SK-N-SH treated with all-trans-retinoic acid at 6 μM for 48 hours (cell line): Measurements from ENCODE around the gene SCN9A.

Experiments
- ATAC-seq: fragments of 200-7000 bp; cut with Tn5 transposase; 3 replicates; pipeline ENCODE4 v1.9.1; 2020; ENCODE audit warnings: mild to moderate bottlenecking, moderate library complexity
- ARNTL ChIP-seq: fragments of 450-650 bp; formaldehyde crosslinking; IDR thresholded peaks from 2 replicates; pipeline ENCODE4 v1.5.0; 2020; ENCODE audit warnings: low read depth, mild to moderate bottlenecking, moderate library complexity, borderline replicate concordance
- BACH2 ChIP-seq: fragments of 250-450 bp; sonication (Bioruptor Pico); IDR thresholded peaks from 2 replicates; pipeline ENCODE4 v1.9.0; 2021; ENCODE audit warnings: mild to moderate bottlenecking, borderline replicate concordance
- ESRRG ChIP-seq: fragments of 250-450 bp; sonication (Bioruptor Pico); IDR thresholded peaks from 2 replicates; pipeline ENCODE4 v1.6.1; 2021; ENCODE audit warnings: mild to moderate bottlenecking
- GLIS3 ChIP-seq: fragments of 250-450 bp; sonication (Bioruptor Pico); IDR thresholded peaks from 2 replicates; pipeline ENCODE4 v1.5.0; 2020; ENCODE audit warnings: mild to moderate bottlenecking, moderate library complexity
- ISL1 ChIP-seq: fragments of 250-450 bp; sonication (Bioruptor Pico); IDR thresholded peaks from 2 replicates; pipeline ENCODE4 v2.1.2; 2022; ENCODE audit warnings: mild to moderate bottlenecking, moderate library complexity
- OSR1 ChIP-seq: fragments of 250-450 bp; sonication (Bioruptor Pico); IDR thresholded peaks from 2 replicates; pipeline ENCODE4 v1.8.0; 2022; ENCODE audit warnings: moderate library complexity, mild to moderate bottlenecking, inconsistent platforms
- PPARA ChIP-seq: fragments of 250-450 bp; sonication (Bioruptor Pico); IDR thresholded peaks from 2 replicates; pipeline ENCODE4 v1.5.0; 2020; ENCODE audit warnings: mild to moderate bottlenecking, borderline replicate concordance
- RARB ChIP-seq: fragments of 250-450 bp; sonication (Bioruptor Pico); IDR thresholded peaks from 2 replicates; pipeline ENCODE4 v1.8.0; 2021; ENCODE audit warnings: mild to moderate bottlenecking, moderate library complexity
- SNAI2 ChIP-seq: fragments of 250-450 bp; sonication (Bioruptor Pico); IDR thresholded peaks from 2 replicates; pipeline ENCODE4 v1.5.0; 2020; ENCODE audit warnings: mild to moderate bottlenecking, moderate library complexity
- TCF4 ChIP-seq: fragments of 250-450 bp; sonication (Bioruptor Pico); IDR thresholded peaks from 2 replicates; pipeline ENCODE4 v1.8.0; 2021; ENCODE audit warnings: mild to moderate bottlenecking, moderate library complexity, borderline replicate concordance
- TOX ChIP-seq: fragments of 250-450 bp; sonication (Bioruptor Pico); IDR thresholded peaks from 2 replicates; pipeline ENCODE4 v1.8.0; 2021; ENCODE audit warnings: mild to moderate bottlenecking, moderate library complexity, borderline replicate concordance
- ZC3H10 ChIP-seq: fragments of 250-450 bp; sonication (Bioruptor Pico); IDR thresholded peaks from 2 replicates; pipeline ENCODE4 v1.5.1; 2021; ENCODE audit warnings: mild to moderate bottlenecking, moderate library complexity
- ZFP3 ChIP-seq: fragments of 250-450 bp; sonication (Bioruptor Pico); IDR thresholded peaks from 2 replicates; pipeline ENCODE4 v1.5.0; 2020; ENCODE audit warnings: mild to moderate bottlenecking, moderate library complexity
- ZFP30 ChIP-seq: fragments of 450-650 bp; formaldehyde crosslinking; IDR thresholded peaks from 2 replicates; pipeline ENCODE4 v1.5.0; 2022; ENCODE audit warnings: mild to moderate bottlenecking, moderate library complexity
- ZNF565 ChIP-seq: fragments of 450-650 bp; formaldehyde crosslinking; conservative IDR thresholded peaks from 2 replicates; pipeline ENCODE4 v1.5.0; 2020; ENCODE audit warnings: low read depth, mild to moderate bottlenecking, moderate library complexity
- ZNF70 ChIP-seq: fragments of 450-650 bp; formaldehyde crosslinking; IDR thresholded peaks from 2 replicates; pipeline ENCODE4 v1.5.0; 2020; ENCODE audit warnings: mild to moderate bottlenecking, moderate library complexity
- TF ChIP-seq, protein P1 (sequence below): fragments of 250-450 bp; sonication (Bioruptor Pico); IDR thresholded peaks from 2 replicates; pipeline ENCODE4 v1.5.0; 2020; ENCODE audit warnings: mild to moderate bottlenecking, moderate library complexity
- TF ChIP-seq, protein P2 (sequence below): fragments of 250-450 bp; sonication (Bioruptor Pico); IDR thresholded peaks from 2 replicates; pipeline ENCODE4 v1.8.0; 2021; ENCODE audit warnings: low read depth, mild to moderate bottlenecking, moderate library complexity, borderline replicate concordance
- TF ChIP-seq, protein P3 (sequence below): fragments of 250-450 bp; sonication (Bioruptor Pico); IDR thresholded peaks from 2 replicates; pipeline ENCODE4 v1.8.0; 2020; ENCODE audit warnings: mild to moderate bottlenecking, moderate library complexity, borderline replicate concordance
- TF ChIP-seq, protein P4 (sequence below): fragments of 250-450 bp; sonication (Bioruptor Pico); IDR thresholded peaks from 2 replicates; pipeline ENCODE4 v1.5.1; 2020; ENCODE audit warnings: low read depth, mild to moderate bottlenecking, moderate library complexity
- TF ChIP-seq, protein P5 (sequence below): fragments of 250-450 bp; sonication (Bioruptor Pico); IDR thresholded peaks from 2 replicates; pipeline ENCODE4 v1.5.1; 2021; ENCODE audit warnings: mild to moderate bottlenecking, moderate library complexity

SCN9A gene

DNA sequence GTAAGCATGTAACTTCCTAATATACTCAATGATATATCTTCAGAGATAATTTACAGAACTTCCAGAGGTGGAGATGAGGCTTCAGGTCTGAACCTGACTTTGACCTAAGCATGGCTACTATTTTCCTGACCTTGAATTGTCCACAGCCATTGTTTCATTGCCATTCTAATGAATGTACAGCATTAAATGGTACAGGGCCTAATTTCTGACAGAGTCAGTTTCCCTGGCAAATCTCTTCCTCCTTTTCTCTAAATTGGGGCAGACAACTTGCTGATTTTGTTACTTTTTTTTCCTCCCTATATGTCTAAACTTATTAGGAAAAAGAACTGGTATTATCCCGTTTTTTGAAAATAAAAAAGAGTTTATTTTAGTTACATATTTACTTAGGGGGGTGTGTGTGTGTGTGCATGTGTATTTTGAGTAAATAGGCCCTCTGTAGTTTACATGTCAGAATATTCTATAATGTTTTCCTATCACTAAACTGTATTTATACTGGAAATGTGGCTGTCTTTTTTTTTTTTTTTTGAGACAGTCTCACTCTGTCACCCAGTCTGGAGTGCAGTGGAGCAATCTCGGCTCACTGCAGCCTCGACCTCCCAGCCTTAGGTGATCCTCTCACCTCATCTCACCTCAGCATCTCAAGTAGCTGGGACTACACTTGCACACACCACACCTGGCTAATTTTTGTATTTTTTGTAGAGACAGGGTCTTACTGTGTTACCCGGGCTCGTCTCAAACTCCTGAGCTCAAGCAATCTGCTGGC is 43.3 kb upstream of the SCN9A start:
- TF ChIP-seq TCF4 (CRISPR knock-in tag) (no peak), TOX (CRISPR knock-in tag) (peak; percentile 56; the same call in 1 of the 2 replicates)
- TF ChIP-seq, all 23 proteins: peak for 1
- ATAC-seq: peak; percentile 78

DNA sequence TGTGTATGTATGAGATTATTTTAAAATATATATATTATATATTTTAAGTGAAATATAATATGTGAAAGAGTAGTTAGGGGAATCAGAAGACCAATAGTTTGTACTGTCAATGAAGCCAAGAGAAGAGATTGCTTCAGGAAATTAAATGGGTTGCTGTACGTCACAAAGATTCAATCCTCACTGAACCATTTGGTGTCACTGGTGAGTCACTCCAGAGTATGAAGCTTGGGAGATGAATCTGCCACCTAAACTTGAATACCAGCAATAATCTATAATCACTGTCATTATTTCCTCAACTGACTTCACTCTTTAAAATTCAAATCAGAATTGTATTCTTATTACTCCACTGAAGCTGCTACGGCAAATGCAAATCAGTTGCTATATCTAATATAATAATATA is 41.9 kb upstream of the SCN9A start:
- TF ChIP-seq ZFP30: no peak
- TF ChIP-seq BACH2 (CRISPR knock-in tag): no peak
- TF ChIP-seq ZNF70 (CRISPR knock-in tag): no peak
- TF ChIP-seq ISL1: no peak
- no peak for TF ChIP-seq GLIS3
- no peak for ATAC-seq

DNA sequence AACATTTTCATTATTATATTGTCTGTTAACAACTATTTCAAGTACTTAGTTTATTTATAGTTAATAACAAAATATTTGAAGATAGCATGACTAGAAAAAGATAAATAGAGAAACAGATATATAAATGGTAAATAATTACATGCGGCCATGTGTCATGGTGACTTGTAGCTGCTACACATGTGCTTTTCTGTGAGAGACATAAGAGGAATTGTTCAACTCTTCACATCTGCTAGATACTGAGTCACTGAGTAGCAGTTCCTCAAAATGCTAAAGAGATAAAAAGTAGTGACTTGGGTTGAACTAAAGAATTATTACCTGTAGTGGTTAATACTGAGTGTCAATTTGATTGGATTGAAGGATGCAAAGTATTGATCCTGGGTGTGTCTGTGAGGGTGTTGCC is 37.5 kb upstream of the SCN9A start:
- TF ChIP-seq OSR1: no peak
- TF ChIP-seq ZNF70 (CRISPR knock-in tag): no peak
- TF ChIP-seq, protein P1, sequence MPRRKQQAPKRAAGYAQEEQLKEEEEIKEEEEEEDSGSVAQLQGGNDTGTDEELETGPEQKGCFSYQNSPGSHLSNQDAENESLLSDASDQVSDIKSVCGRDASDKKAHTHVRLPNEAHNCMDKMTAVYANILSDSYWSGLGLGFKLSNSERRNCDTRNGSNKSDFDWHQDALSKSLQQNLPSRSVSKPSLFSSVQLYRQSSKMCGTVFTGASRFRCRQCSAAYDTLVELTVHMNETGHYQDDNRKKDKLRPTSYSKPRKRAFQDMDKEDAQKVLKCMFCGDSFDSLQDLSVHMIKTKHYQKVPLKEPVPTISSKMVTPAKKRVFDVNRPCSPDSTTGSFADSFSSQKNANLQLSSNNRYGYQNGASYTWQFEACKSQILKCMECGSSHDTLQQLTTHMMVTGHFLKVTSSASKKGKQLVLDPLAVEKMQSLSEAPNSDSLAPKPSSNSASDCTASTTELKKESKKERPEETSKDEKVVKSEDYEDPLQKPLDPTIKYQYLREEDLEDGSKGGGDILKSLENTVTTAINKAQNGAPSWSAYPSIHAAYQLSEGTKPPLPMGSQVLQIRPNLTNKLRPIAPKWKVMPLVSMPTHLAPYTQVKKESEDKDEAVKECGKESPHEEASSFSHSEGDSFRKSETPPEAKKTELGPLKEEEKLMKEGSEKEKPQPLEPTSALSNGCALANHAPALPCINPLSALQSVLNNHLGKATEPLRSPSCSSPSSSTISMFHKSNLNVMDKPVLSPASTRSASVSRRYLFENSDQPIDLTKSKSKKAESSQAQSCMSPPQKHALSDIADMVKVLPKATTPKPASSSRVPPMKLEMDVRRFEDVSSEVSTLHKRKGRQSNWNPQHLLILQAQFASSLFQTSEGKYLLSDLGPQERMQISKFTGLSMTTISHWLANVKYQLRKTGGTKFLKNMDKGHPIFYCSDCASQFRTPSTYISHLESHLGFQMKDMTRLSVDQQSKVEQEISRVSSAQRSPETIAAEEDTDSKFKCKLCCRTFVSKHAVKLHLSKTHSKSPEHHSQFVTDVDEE: no peak
- TF ChIP-seq ZNF565: no peak
- no peak for TF ChIP-seq BACH2 (CRISPR knock-in tag)
- no peak for TF ChIP-seq ESRRG (CRISPR knock-in tag)
- no peak for TF ChIP-seq TCF4 (CRISPR knock-in tag)
- no peak for TF ChIP-seq ZFP30
- TF ChIP-seq RARB (CRISPR knock-in tag): no peak
- TF ChIP-seq SNAI2 (CRISPR knock-in tag): no peak
- TF ChIP-seq ZC3H10 (CRISPR knock-in tag): no peak
- TF ChIP-seq, protein P2, sequence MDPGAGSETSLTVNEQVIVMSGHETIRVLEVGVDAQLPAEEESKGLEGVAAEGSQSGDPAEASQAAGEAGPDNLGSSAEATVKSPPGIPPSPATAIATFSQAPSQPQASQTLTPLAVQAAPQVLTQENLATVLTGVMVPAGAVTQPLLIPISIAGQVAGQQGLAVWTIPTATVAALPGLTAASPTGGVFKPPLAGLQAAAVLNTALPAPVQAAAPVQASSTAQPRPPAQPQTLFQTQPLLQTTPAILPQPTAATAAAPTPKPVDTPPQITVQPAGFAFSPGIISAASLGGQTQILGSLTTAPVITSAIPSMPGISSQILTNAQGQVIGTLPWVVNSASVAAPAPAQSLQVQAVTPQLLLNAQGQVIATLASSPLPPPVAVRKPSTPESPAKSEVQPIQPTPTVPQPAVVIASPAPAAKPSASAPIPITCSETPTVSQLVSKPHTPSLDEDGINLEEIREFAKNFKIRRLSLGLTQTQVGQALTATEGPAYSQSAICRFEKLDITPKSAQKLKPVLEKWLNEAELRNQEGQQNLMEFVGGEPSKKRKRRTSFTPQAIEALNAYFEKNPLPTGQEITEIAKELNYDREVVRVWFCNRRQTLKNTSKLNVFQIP: no peak
- TF ChIP-seq TOX (CRISPR knock-in tag): no peak
- TF ChIP-seq, protein P3, sequence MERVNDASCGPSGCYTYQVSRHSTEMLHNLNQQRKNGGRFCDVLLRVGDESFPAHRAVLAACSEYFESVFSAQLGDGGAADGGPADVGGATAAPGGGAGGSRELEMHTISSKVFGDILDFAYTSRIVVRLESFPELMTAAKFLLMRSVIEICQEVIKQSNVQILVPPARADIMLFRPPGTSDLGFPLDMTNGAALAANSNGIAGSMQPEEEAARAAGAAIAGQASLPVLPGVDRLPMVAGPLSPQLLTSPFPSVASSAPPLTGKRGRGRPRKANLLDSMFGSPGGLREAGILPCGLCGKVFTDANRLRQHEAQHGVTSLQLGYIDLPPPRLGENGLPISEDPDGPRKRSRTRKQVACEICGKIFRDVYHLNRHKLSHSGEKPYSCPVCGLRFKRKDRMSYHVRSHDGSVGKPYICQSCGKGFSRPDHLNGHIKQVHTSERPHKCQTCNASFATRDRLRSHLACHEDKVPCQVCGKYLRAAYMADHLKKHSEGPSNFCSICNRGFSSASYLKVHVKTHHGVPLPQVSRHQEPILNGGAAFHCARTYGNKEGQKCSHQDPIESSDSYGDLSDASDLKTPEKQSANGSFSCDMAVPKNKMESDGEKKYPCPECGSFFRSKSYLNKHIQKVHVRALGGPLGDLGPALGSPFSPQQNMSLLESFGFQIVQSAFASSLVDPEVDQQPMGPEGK (CRISPR knock-in tag): no peak
- no peak for TF ChIP-seq PPARA (CRISPR knock-in tag)
- no peak for TF ChIP-seq GLIS3
- no peak for TF ChIP-seq ZFP3
- TF ChIP-seq, protein P4, sequence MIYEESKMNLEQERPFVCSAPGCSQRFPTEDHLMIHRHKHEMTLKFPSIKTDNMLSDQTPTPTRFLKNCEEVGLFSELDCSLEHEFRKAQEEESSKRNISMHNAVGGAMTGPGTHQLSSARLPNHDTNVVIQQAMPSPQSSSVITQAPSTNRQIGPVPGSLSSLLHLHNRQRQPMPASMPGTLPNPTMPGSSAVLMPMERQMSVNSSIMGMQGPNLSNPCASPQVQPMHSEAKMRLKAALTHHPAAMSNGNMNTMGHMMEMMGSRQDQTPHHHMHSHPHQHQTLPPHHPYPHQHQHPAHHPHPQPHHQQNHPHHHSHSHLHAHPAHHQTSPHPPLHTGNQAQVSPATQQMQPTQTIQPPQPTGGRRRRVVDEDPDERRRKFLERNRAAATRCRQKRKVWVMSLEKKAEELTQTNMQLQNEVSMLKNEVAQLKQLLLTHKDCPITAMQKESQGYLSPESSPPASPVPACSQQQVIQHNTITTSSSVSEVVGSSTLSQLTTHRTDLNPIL: no peak
- TF ChIP-seq ISL1: no peak
- TF ChIP-seq ARNTL: no peak
- no peak for ATAC-seq

DNA sequence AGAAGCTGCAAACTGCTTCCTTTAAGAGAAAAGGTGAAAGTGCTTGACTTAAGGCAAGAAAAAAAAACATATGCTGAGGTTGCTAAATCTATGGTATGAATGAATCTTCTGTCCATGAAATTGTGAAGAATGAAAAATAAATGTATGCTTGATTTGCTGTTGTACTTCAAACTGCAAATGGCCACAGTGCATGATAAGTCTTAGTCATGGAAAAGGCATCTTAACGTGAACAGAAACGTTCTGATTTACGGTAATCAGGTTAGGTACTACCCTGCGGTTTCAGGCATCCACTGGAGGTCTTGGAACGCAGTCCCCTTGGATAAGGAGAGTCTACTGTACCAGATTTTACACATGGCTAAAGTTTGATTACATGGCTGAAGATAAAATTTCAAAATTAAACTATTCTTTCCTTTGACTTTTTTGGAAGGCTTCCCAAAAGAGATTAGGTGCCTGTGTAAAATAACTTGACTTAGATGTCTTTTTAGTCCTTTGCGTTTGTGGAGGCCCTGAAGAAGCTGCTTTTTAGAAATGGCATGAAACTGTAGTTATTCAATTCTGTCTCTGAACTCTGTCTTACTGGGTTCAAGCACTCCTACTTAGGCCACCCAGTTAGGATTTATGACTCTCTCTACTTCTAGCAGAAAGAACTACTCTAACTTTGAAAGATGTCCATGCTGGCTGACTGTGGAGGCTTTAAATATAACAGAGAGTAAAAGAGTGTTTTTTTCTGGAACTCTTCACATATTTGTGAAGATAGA is 35.9 kb upstream of the SCN9A start:
- ATAC-seq: peak; percentile 91
- TF ChIP-seq GLIS3 (peak; percentile 67; the same call in 1 of the 2 replicates), ESRRG (CRISPR knock-in tag) (no peak), BACH2 (CRISPR knock-in tag) (no peak), OSR1 (no peak), TOX (CRISPR knock-in tag) (no peak), ARNTL (no peak), ZFP30 (no peak), ZC3H10 (CRISPR knock-in tag) (0 out of 2 replicates have a peak, but pooled peaks have one; percentile 14), RARB (CRISPR knock-in tag) (no peak)
- TF ChIP-seq, protein P5, sequence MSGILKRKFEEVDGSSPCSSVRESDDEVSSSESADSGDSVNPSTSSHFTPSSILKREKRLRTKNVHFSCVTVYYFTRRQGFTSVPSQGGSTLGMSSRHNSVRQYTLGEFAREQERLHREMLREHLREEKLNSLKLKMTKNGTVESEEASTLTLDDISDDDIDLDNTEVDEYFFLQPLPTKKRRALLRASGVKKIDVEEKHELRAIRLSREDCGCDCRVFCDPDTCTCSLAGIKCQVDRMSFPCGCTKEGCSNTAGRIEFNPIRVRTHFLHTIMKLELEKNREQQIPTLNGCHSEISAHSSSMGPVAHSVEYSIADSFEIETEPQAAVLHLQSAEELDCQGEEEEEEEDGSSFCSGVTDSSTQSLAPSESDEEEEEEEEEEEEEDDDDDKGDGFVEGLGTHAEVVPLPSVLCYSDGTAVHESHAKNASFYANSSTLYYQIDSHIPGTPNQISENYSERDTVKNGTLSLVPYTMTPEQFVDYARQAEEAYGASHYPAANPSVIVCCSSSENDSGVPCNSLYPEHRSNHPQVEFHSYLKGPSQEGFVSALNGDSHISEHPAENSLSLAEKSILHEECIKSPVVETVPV (CRISPR knock-in tag): no peak
- TF ChIP-seq, protein P3 (CRISPR knock-in tag): 0 out of 2 replicates have a peak, but pooled peaks have one; percentile 14
